ENCODE data around the gene GRM1.

Gene GRM1

GRCh38 chr6:146305951-146306350 is 277.1 kb downstream of the GRM1 start:
- Histone ChIP-seq H3K27ac (ENCODE audit: low read depth, low read length) (no peak overlapping the region), H2BK5ac (ENCODE audit: low read depth, low read length, poor library complexity) (no peak overlapping the region), H2BK12ac (ENCODE audit: low read length) (no peak overlapping the region), H3K4ac (ENCODE audit: low read depth, low read length) (no peak overlapping the region), H3K79me1 (ENCODE audit: low read length) (no peaks in the 10 kb centered on the region), H4K12ac (ENCODE audit: low read depth, low read length) (no peak overlapping the region), H3K36me3 (ENCODE audit: control insufficient read depth in 1 of 2, insufficient read depth in 2 of 2, low read length in 2 of 2) (no peaks in the 10 kb centered on the region), H2AFZ (ENCODE audit: insufficient read depth, low read length, poor library complexity) (no peak overlapping the region), H3K27me3 (ENCODE audit: insufficient read depth, low read length) (no peaks in the 10 kb centered on the region), H2AK5ac (ENCODE audit: low read length) (no peak overlapping the region), H3K23ac (ENCODE audit: low read length) (no peak overlapping the region), H3K4me3 (ENCODE audit: low read depth, low read length) (no peak overlapping the region), H3K4me2 (ENCODE audit: low read length) (no peak overlapping the region), H4K8ac (ENCODE audit: low read depth, low read length) (no peak overlapping the region), H3K9me3 (ENCODE audit: insufficient read depth, low read depth, low read length) (no peaks in the 10 kb centered on the region), H3K18ac (ENCODE audit: low read length) (no peak overlapping the region), H2BK120ac (ENCODE audit: insufficient read depth, low read length, poor library complexity) (no peak overlapping the region), H3K79me2 (ENCODE audit: control insufficient read depth, insufficient read depth, low read length, poor library complexity) (no peaks in the 10 kb centered on the region), H3K9ac (ENCODE audit: low read length) (no peak overlapping the region), H4K91ac (ENCODE audit: low read depth, low read length) (no peak overlapping the region), H3K4me1 (ENCODE audit: control insufficient read depth in 1 of 2, insufficient read depth in 2 of 2, low read length in 2 of 2) (no peaks in the 10 kb centered on the region), H3K14ac (ENCODE audit: low read length) (no peak overlapping the region)
- no peak for DNase-seq
- WGBS (ENCODE audit: extremely low coverage, insufficient coverage, insufficient read length) = no CpG with 5 or more reads among the region's 3 CpGs

- H3K4me1 ChIP-seq (ENCODE audit: control insufficient read depth in 1 of 2, insufficient read depth in 2 of 2, low read length in 2 of 2) = no peaks in the 10 kb centered on the region
- H2BK12ac ChIP-seq (ENCODE audit: low read length) = no peak overlapping the region
- H3K36me3 ChIP-seq (ENCODE audit: control insufficient read depth in 1 of 2, insufficient read depth in 2 of 2, low read length in 2 of 2) = no peaks in the 10 kb centered on the region
- H4K91ac ChIP-seq (ENCODE audit: low read depth, low read length) = no peak overlapping the region
- H4K8ac ChIP-seq (ENCODE audit: low read depth, low read length) = no peak overlapping the region
- no peaks in the 10 kb centered on the region for H3K9me3 ChIP-seq (ENCODE audit: insufficient read depth, low read depth, low read length)
- H3K79me2 ChIP-seq (ENCODE audit: control insufficient read depth, insufficient read depth, low read length, poor library complexity) = no peaks in the 10 kb centered on the region
- no peak overlapping the region for H2BK5ac ChIP-seq (ENCODE audit: low read depth, low read length, poor library complexity)
- no peak for DNase-seq
- no CpG with 5 or more reads among the region's 2 CpGs for WGBS (ENCODE audit: extremely low coverage, insufficient coverage, insufficient read length)
- no peak overlapping the region for H4K12ac ChIP-seq (ENCODE audit: low read depth, low read length)
- H3K4ac ChIP-seq (ENCODE audit: low read depth, low read length) = no peak overlapping the region
- no peak overlapping the region for H3K18ac ChIP-seq (ENCODE audit: low read length)
- no peaks in the 10 kb centered on the region for H3K79me1 ChIP-seq (ENCODE audit: low read length)
- no peak overlapping the region for H3K23ac ChIP-seq (ENCODE audit: low read length)
- no peak overlapping the region for H3K9ac ChIP-seq (ENCODE audit: low read length)
- H2AK5ac ChIP-seq (ENCODE audit: low read length) = no peak overlapping the region
- no peak overlapping the region for H3K4me2 ChIP-seq (ENCODE audit: low read length)
- H3K14ac ChIP-seq (ENCODE audit: low read length) = no peak overlapping the region
- no peak overlapping the region for H2BK120ac ChIP-seq (ENCODE audit: insufficient read depth, low read length, poor library complexity)
- H3K27ac ChIP-seq (ENCODE audit: low read depth, low read length) = no peak overlapping the region
- no peak overlapping the region for H2AFZ ChIP-seq (ENCODE audit: insufficient read depth, low read length, poor library complexity)
- no peaks in the 10 kb centered on the region for H3K27me3 ChIP-seq (ENCODE audit: insufficient read depth, low read length)
- H3K4me3 ChIP-seq (ENCODE audit: low read depth, low read length) = no peak overlapping the region
Measured at GRCh38 chr6:146310628-146311027, 281.8 kb downstream of the GRM1 start.

- H2BK120ac ChIP-seq (ENCODE audit: insufficient read depth, low read length, poor library complexity) = no peak overlapping the region
- H3K9ac ChIP-seq (ENCODE audit: low read length) = no peak overlapping the region
- no peak overlapping the region for H2AFZ ChIP-seq (ENCODE audit: insufficient read depth, low read length, poor library complexity)
- no CpG with 5 or more reads among the region's 2 CpGs for WGBS (ENCODE audit: extremely low coverage, insufficient coverage, insufficient read length)
- no peak for DNase-seq
- no peaks in the 10 kb centered on the region for H3K4me1 ChIP-seq (ENCODE audit: control insufficient read depth in 1 of 2, insufficient read depth in 2 of 2, low read length in 2 of 2)
- H2AK5ac ChIP-seq (ENCODE audit: low read length) = no peak overlapping the region
- no peak overlapping the region for H2BK12ac ChIP-seq (ENCODE audit: low read length)
- no peaks in the 10 kb centered on the region for H3K36me3 ChIP-seq (ENCODE audit: control insufficient read depth in 1 of 2, insufficient read depth in 2 of 2, low read length in 2 of 2)
- no peak overlapping the region for H3K23ac ChIP-seq (ENCODE audit: low read length)
- H3K27ac ChIP-seq (ENCODE audit: low read depth, low read length) = no peak overlapping the region
- H3K4ac ChIP-seq (ENCODE audit: low read depth, low read length) = no peak overlapping the region
- H3K4me3 ChIP-seq (ENCODE audit: low read depth, low read length) = no peak overlapping the region
- H3K79me2 ChIP-seq (ENCODE audit: control insufficient read depth, insufficient read depth, low read length, poor library complexity) = no peaks in the 10 kb centered on the region
- no peak overlapping the region for H4K91ac ChIP-seq (ENCODE audit: low read depth, low read length)
- H3K14ac ChIP-seq (ENCODE audit: low read length) = no peak overlapping the region
- no peaks in the 10 kb centered on the region for H3K27me3 ChIP-seq (ENCODE audit: insufficient read depth, low read length)
- H3K4me2 ChIP-seq (ENCODE audit: low read length) = no peak overlapping the region
- H4K8ac ChIP-seq (ENCODE audit: low read depth, low read length) = no peak overlapping the region
- H4K12ac ChIP-seq (ENCODE audit: low read depth, low read length) = no peak overlapping the region
- H3K79me1 ChIP-seq (ENCODE audit: low read length) = no peaks in the 10 kb centered on the region
- H3K18ac ChIP-seq (ENCODE audit: low read length) = no peak overlapping the region
- no peak overlapping the region for H2BK5ac ChIP-seq (ENCODE audit: low read depth, low read length, poor library complexity)
- no peaks in the 10 kb centered on the region for H3K9me3 ChIP-seq (ENCODE audit: insufficient read depth, low read depth, low read length)
Measured at GRCh38 chr6:146311079-146311478, 282.2 kb downstream of the GRM1 start.

- no peaks in the 10 kb centered on the region for H3K4me1 ChIP-seq (ENCODE audit: control insufficient read depth in 1 of 2, insufficient read depth in 2 of 2, low read length in 2 of 2)
- no peak overlapping the region for H4K91ac ChIP-seq (ENCODE audit: low read depth, low read length)
- no peak overlapping the region for H3K27ac ChIP-seq (ENCODE audit: low read depth, low read length)
- no peaks in the 10 kb centered on the region for H3K79me2 ChIP-seq (ENCODE audit: control insufficient read depth, insufficient read depth, low read length, poor library complexity)
- no peaks in the 10 kb centered on the region for H3K9me3 ChIP-seq (ENCODE audit: insufficient read depth, low read depth, low read length)
- no peak overlapping the region for H4K8ac ChIP-seq (ENCODE audit: low read depth, low read length)
- H3K27me3 ChIP-seq (ENCODE audit: insufficient read depth, low read length) = no peaks in the 10 kb centered on the region
- H3K14ac ChIP-seq (ENCODE audit: low read length) = no peak overlapping the region
- H3K79me1 ChIP-seq (ENCODE audit: low read length) = no peaks in the 10 kb centered on the region
- no peak overlapping the region for H2BK120ac ChIP-seq (ENCODE audit: insufficient read depth, low read length, poor library complexity)
- no peak overlapping the region for H3K4me3 ChIP-seq (ENCODE audit: low read depth, low read length)
- H3K18ac ChIP-seq (ENCODE audit: low read length) = no peak overlapping the region
- no peak for DNase-seq
- no peak overlapping the region for H3K9ac ChIP-seq (ENCODE audit: low read length)
- no peaks in the 10 kb centered on the region for H3K36me3 ChIP-seq (ENCODE audit: control insufficient read depth in 1 of 2, insufficient read depth in 2 of 2, low read length in 2 of 2)
- no peak overlapping the region for H2BK5ac ChIP-seq (ENCODE audit: low read depth, low read length, poor library complexity)
- no peak overlapping the region for H3K4me2 ChIP-seq (ENCODE audit: low read length)
- no peak overlapping the region for H2AK5ac ChIP-seq (ENCODE audit: low read length)
- WGBS (ENCODE audit: extremely low coverage, insufficient coverage, insufficient read length) = no CpG with 5 or more reads among the region's 2 CpGs
- H4K12ac ChIP-seq (ENCODE audit: low read depth, low read length) = no peak overlapping the region
- no peak overlapping the region for H2AFZ ChIP-seq (ENCODE audit: insufficient read depth, low read length, poor library complexity)
- H3K4ac ChIP-seq (ENCODE audit: low read depth, low read length) = no peak overlapping the region
- no peak overlapping the region for H3K23ac ChIP-seq (ENCODE audit: low read length)
- H2BK12ac ChIP-seq (ENCODE audit: low read length) = no peak overlapping the region
Measured at GRCh38 chr6:146312608-146313007, 283.7 kb downstream of the GRM1 start.
